Activated T-helper 2 cell treated with anti-CD3 and anti-CD28 coated beads, Interferon-gamma antibody, Interleukin-2, Interleukin-4, amounts not matched to agents 10 μg/mL and 5 μg/mL and 100 μg/mL, durations not matched to agents 14 hours and 24 hours and 36 hours (primary cell): ENCODE measurements around the gene NXPH3. TPM values are rescaled to one million over a fixed set of nuclear protein-coding genes. Genes with fewer than 3 reads are reported as not detected.
A peak's percentile ranks its signal among the peaks of the same experiment; 100 is the strongest.

Experiments
- DNase-seq: peaks from one replicate; pipeline ENCODE4 v3.0.0; 2021; ENCODE audit warnings: low spot score
- H3K27ac Mint-ChIP-seq: one replicate; pipeline ENCODE4 v1.8.0; 2021; ENCODE audit warnings: mixed read lengths
- H3K27me3 Mint-ChIP-seq: one replicate; pipeline ENCODE4 v1.8.0; 2021; ENCODE audit warnings: low read depth, mixed read lengths
- H3K36me3 Mint-ChIP-seq: one replicate; pipeline ENCODE4 v1.8.0; 2021; ENCODE audit warnings: low read depth, mixed read lengths
- H3K4me1 Mint-ChIP-seq: one replicate; pipeline ENCODE4 v1.8.0; 2021; ENCODE audit warnings: low read depth, mixed read lengths
- H3K4me3 Mint-ChIP-seq: one replicate; pipeline ENCODE4 v1.8.0; 2021; ENCODE audit warnings: low read depth, mild to moderate bottlenecking, moderate library complexity, mixed read lengths
- H3K9me3 Mint-ChIP-seq: one replicate; pipeline ENCODE4 v1.8.0; 2021; ENCODE audit warnings: mixed read lengths
- intact Hi-C: fragments of 100-400 bp; cut with micrococcal nuclease; formaldehyde crosslinking; loops from one replicate; pipeline ENCODE4 v1.15.1; 2023
- total RNA-seq: library from RNA; stranded (reverse); gene quantifications from 2 replicates; pipeline ENCODE4 v1.2.3, GENCODE V29; 2022

NXPH3 gene
- total RNA-seq, 1 donor from 2014 or later: 0.21 TPM

DNA sequence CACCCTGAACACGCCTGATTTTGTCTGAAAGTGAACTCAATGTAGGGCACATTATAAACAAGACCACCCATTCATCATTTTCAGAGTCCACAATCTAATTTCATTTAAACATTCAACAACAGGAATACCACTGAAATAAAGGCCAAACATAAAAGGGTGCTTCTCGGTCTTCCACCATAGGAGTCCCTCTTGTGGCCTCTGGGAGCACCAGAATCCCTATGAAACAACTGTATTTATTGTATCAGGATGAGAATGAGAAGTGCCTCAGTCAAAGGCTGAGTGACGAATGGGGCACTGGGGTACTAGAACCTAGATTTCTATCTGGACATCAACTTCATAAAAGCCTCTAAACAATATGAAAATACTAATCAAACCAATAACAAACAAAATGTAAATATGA, 40.4 kb downstream of the NXPH3 start:
- H3K36me3 Mint-ChIP-seq: peaks cover 54% of the 10 kb centered on the region
- H3K9me3 Mint-ChIP-seq: no peaks in the 10 kb centered on the region
- H3K27me3 Mint-ChIP-seq: no peaks in the 10 kb centered on the region
- H3K4me1 Mint-ChIP-seq: peaks cover 21% of the 10 kb centered on the region
- no peak overlapping the region for H3K27ac Mint-ChIP-seq
- H3K4me3 Mint-ChIP-seq: no peak overlapping the region
- intact Hi-C loops: no loop called here
- no peak for DNase-seq

DNA sequence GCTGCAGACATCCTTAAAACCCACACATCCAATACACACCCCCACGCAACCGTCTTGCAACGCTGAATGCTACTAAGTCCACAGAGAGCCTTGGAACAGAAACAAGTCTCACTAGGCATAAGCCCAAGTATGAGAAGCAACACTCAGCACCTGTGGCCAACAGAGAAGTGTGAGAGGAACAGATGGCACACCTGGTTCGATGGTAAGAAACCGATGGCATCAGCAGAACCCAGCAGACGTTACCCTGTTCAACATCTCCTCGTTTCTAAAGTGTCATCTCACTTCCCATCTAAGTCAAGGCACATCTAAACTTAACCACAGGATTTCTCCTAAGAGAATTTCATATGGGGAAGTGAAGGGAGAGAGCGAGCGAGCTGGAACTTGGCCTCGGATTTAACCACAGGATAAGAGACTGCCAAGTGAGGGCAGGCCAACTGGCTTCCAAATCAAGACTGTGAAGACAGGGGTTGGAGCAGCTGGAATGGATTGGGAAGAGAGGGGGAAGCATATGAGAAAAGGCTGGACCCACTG, 41.0 kb downstream of the NXPH3 start:
- Mint-ChIP-seq H3K4me3 (no peak overlapping the region), H3K9me3 (no peaks in the 10 kb centered on the region), H3K27ac (no peak overlapping the region), H3K4me1 (peaks cover 21% of the 10 kb centered on the region), H3K27me3 (no peaks in the 10 kb centered on the region), H3K36me3 (peaks cover 52% of the 10 kb centered on the region)
- intact Hi-C loops: no loop called here
- DNase-seq: no peak

DNA sequence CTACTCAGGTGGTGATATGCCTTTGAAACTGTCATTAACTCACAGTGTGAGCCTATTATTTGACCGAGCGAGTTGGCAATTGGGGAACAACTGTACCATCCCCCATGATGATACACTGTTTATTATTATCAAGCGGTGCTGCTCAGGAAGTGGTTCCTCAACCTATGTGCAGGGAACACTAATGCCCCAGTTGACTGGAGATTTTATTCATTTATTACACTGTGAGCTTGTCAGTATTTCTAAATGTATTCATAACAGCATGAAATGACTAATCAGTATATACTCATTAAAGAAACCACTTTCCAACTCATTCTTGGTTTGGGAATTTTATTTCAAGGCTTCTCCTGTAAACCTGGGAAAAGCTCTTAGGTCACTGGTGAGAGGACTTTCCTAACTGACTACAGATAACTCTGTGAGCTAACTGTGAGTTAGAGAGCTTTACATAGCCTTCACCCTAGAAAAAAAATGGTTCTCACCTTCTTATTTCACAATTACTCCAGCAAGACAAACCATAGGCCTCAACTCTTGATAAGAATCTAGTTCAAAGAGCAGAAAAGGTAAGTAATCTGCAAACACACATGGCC, 42.4 kb downstream of the NXPH3 start:
- Mint-ChIP-seq H3K27ac (peak overlapping the region; percentile 66), H3K27me3 (no peaks in the 10 kb centered on the region), H3K9me3 (no peaks in the 10 kb centered on the region), H3K36me3 (peaks cover 54% of the 10 kb centered on the region), H3K4me3 (no peak overlapping the region), H3K4me1 (peaks cover 29% of the 10 kb centered on the region)
- no peak for DNase-seq
- intact Hi-C loops: no loop called here

DNA sequence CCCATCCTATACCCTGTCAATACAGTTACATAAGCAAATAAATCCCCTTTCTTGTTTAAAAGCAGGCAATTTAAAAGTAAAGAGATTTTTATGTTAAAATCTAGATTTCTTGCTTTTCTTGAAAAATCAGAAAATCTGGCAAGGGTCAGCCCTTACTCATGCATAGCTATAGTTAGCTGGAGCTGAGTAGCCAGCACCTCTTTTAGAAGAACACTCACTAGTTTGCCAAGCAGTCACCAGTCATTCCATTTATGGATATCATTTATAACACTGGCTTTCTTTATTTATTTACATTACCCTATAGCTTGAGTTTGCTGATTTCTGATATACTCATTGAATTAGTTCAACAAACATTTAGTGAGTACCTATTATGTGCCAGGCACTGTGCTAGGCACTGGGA, 45.7 kb downstream of the NXPH3 start:
- no peak for DNase-seq
- intact Hi-C loops: no loop called here
- Mint-ChIP-seq H3K4me1 (peaks cover 27% of the 10 kb centered on the region), H3K4me3 (no peak overlapping the region), H3K27ac (no peak overlapping the region), H3K9me3 (no peaks in the 10 kb centered on the region), H3K36me3 (peaks cover 50% of the 10 kb centered on the region), H3K27me3 (no peaks in the 10 kb centered on the region)

DNA sequence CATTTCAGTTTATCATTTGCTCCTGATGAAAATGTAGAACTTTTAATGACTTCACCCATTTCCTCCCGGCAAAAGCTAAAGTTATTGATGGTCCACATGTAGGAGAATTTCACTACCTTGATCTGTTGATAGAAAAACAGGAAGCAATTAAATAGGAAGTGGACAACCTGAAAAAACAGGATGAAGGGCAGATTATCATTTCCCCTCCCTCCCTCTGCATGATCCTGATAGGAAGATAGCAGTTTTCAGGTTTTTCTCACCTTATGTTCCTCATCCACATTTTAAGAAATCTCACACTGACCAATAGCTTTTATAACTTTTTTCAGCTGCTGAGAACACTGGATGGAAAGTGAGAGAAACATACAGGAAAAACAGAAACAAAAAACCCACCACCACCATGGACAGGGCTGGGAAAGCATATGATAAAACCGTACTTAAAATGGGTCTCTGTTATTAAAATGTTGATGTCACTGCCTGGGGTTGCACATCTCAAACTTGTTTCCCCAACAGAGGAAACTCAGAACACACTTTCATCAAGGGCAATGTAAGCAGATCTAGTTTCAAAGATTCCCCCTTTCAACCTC, 46.4 kb downstream of the NXPH3 start:
- Mint-ChIP-seq H3K27me3 (no peaks in the 10 kb centered on the region), H3K27ac (no peak overlapping the region), H3K4me1 (peaks cover 21% of the 10 kb centered on the region), H3K9me3 (no peaks in the 10 kb centered on the region), H3K36me3 (peaks cover 43% of the 10 kb centered on the region), H3K4me3 (no peak overlapping the region)
- intact Hi-C loops: no loop called here
- DNase-seq: no peak

DNA sequence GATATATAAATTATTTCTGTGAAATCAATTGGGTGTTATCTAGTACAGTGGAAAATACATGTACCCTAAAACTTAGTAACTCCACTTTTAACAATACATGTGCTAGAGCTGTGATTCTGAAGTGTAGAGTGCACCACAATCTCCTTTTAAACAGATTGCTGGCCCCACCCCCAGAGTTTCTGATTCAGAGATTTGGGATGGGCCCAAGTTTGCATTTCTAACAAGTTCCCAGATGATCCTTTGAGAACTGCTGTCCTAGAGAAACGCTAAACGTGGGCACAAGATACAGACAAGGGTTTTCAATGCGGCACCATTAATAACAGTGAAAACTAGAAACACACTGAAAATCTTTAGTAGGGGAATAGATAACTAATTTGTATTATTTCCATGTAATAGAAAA, 49.2 kb downstream of the NXPH3 start:
- intact Hi-C loops: no loop called here
- Mint-ChIP-seq H3K27me3 (no peaks in the 10 kb centered on the region), H3K4me3 (no peak overlapping the region), H3K9me3 (no peaks in the 10 kb centered on the region), H3K27ac (no peak overlapping the region), H3K4me1 (peaks cover 13% of the 10 kb centered on the region), H3K36me3 (peaks cover 29% of the 10 kb centered on the region)
- DNase-seq: no peak

DNA sequence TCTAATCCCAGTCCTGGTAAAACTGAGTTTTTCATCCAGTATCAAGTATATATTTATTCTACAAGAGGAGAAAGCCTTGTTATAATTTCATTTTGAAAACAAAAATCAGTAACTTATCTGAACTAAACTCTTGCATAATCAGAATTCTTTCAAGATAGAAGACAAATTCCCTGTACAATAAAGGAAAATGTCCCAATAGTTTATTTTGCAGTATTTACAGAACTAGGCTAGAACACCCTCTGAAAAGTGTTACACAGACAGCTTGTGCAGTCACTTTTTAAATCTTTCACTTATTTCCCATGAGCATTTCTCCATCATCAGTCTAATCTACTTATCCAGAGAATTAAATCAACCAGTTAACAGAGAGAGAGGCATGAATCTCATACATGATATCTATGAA, 53.8 kb downstream of the NXPH3 start:
- H3K36me3 Mint-ChIP-seq: peaks cover 7% of the 10 kb centered on the region
- no peak overlapping the region for H3K27ac Mint-ChIP-seq
- no peak for DNase-seq
- H3K4me1 Mint-ChIP-seq: peaks cover 16% of the 10 kb centered on the region
- H3K9me3 Mint-ChIP-seq: no peaks in the 10 kb centered on the region
- H3K4me3 Mint-ChIP-seq: no peak overlapping the region
- H3K27me3 Mint-ChIP-seq: no peaks in the 10 kb centered on the region
- intact Hi-C loops: no loop called here

DNA sequence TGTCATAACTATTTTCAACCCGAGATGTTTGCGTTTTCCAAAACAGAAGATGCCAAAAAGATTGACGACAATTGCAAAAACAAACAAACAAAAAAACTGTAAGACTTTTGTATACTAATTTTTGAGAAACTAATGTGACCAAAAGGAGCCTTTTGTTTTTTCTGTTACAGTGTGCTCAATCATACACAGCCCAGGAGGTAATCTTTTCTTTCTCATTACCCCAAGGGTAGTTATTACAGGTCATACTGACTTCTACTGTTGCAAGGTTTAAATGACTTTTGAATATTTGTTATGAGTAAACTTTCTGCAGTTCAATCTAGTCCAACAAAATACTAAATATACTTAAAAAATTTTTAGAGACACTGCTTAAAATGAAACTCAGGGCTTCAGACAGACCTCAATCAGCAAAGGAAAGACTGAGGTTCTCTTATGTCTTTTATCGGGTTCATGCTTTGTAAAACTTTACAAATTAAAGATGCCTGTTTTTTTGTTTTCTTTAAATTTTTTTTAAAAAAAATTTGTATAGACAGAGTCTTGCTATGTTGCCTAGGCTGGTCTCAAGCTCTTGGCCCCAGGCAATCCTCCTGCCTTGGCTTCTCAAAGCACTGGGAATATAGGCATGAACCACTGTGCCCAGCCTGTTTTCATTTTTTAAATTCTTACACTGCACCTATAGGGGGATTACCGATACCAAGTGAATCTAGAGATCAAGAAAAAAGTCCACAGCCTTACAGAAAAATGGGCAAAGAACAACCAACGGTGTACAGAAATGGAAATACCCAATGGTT, 54.6 kb downstream of the NXPH3 start:
- intact Hi-C loops: no loop called here
- H3K9me3 Mint-ChIP-seq: no peaks in the 10 kb centered on the region
- peaks cover 7% of the 10 kb centered on the region for H3K36me3 Mint-ChIP-seq
- H3K27me3 Mint-ChIP-seq: no peaks in the 10 kb centered on the region
- no peak overlapping the region for H3K4me3 Mint-ChIP-seq
- peak overlapping the region; percentile 75 for H3K27ac Mint-ChIP-seq
- no peak for DNase-seq
- H3K4me1 Mint-ChIP-seq: peaks cover 18% of the 10 kb centered on the region

DNA sequence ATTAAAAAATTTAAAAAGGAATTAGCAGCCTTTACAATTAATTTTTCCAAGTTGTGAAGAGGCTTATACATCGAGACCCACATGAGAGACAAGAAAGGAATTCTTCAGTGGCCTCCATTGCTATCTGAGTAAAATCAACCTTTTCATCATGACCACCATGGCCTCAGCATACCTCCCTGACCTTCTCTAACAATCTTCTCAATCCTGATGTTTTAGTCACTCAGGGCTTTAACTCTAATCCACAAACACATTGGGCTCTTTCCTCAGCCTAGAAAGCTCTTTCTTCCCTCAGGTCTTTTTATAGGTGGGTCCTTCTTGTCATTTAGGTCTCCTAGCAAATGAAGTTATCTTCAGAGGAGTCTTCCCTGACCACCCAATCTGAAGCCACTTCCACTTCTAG, 55.8 kb downstream of the NXPH3 start:
- H3K27ac Mint-ChIP-seq: no peak overlapping the region
- intact Hi-C loops: no loop called here
- no peak for DNase-seq
- H3K36me3 Mint-ChIP-seq: peaks cover 4% of the 10 kb centered on the region
- H3K4me3 Mint-ChIP-seq: no peak overlapping the region
- no peaks in the 10 kb centered on the region for H3K9me3 Mint-ChIP-seq
- no peaks in the 10 kb centered on the region for H3K27me3 Mint-ChIP-seq
- peaks cover 18% of the 10 kb centered on the region for H3K4me1 Mint-ChIP-seq

Other genes with a start within 250 kb of the NXPH3 start
- 4.3 and 5.4 TPM in 2 replicates for gene ZNF652, start 213.6 kb upstream of the NXPH3 start, total RNA-seq
- 335 and 339 TPM in 2 replicates for gene PHB1, start 161.0 kb upstream of the NXPH3 start, total RNA-seq
- 0.14 and 0.18 TPM in 2 replicates for gene NGFR, start 80.6 kb upstream of the NXPH3 start, total RNA-seq
- 50.1 and 59.6 TPM in 2 replicates for gene SPOP, start 102.2 kb downstream of the NXPH3 start, total RNA-seq
- 75.7 and 80.7 TPM in 2 replicates for gene SLC35B1, start 132.1 kb downstream of the NXPH3 start, total RNA-seq
- 12.2 and 15.8 TPM in 2 replicates for gene FAM117A, start 188.3 kb downstream of the NXPH3 start, total RNA-seq
- 62.1 and 65.0 TPM in 2 replicates for gene KAT7, start 212.8 kb downstream of the NXPH3 start, total RNA-seq